ENCODE data around the gene TMEM151B. TPM values are rescaled to one million over a fixed set of nuclear protein-coding genes. Genes with fewer than 3 reads are reported as not detected.
A peak's percentile ranks its signal among the peaks of the same experiment; 100 is the strongest.

The TMEM151B gene
- 0.20 TPM in 1 of 2 replicates, not detected in the other for total RNA-seq (2014; rRNA removed; shearing (Covaris generic); ENCODE audit: low replicate concordance)

DNA sequence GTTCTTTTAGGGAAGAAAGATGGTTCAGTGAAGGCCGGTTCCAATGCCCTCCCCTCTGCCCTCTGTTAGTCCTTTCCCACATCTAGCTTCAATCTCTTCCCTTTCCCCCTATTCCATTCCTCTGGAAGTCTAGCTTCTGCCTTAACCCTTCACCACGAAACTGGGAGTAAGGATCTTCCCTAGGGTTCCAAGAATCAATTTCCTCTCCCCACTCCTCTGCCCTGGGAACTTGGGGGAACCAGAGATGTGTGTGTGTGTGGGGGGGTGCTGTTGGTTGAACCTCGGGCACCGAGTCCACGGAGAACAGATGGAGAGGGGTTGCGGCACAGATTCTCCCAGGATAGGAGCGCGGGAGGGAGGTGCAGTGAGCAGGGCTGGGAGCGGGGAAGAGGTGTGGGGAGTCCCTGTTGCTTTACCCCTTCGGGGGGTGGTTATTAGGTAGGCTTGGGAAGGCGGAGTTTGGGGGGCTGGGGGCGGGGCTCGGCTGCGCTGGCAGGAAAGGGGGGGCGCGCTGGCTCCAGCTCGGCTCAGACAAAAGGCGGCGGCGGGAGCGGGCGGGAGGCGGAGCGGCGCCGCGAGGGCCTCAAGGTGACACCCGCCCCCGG, at the start of gene TMEM151B:
TSS of gene TMEM151B (plus strand) at position 530 of the 605 bp plus-strand sequence. CDS start 293 bp downstream, outside the sequence.
- Histone ChIP-seq H3K36me3 (no peaks in the 10 kb centered on the region), H3K9me3 (no peaks in the 10 kb centered on the region), H3K27me3 (peaks cover 42% of the 10 kb centered on the region), H3K4me3 (no peak within 1 kb of the TSS; the same call in 1 of the 2 replicates)
- DNase-seq: no peak

DNA sequence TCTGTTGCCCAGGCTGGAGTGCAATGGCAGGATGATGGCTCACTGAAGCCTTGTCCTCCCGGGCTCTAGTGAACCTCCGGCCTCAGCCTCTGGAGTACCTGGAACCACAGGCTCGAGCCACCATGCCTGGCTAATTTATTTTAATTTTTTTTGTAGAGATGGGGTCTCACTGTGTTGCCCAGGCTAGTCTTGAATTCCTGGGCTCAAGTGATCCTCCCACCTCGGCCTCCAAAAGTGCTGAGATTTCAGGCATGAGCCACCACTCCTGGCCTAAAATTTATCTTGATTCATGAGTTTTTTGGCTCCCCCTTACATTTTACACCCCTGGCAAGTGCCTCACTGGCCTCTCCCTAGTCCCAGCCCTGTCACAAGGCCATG, 49.3 kb upstream of the TMEM151B start:
- Histone ChIP-seq H3K36me3 (peaks cover 5% of the 10 kb centered on the region), H3K9me3 (no peaks in the 10 kb centered on the region), H3K27me3 (no peaks in the 10 kb centered on the region), H3K4me3 (no peak overlapping the region)
- no peak for DNase-seq

DNA sequence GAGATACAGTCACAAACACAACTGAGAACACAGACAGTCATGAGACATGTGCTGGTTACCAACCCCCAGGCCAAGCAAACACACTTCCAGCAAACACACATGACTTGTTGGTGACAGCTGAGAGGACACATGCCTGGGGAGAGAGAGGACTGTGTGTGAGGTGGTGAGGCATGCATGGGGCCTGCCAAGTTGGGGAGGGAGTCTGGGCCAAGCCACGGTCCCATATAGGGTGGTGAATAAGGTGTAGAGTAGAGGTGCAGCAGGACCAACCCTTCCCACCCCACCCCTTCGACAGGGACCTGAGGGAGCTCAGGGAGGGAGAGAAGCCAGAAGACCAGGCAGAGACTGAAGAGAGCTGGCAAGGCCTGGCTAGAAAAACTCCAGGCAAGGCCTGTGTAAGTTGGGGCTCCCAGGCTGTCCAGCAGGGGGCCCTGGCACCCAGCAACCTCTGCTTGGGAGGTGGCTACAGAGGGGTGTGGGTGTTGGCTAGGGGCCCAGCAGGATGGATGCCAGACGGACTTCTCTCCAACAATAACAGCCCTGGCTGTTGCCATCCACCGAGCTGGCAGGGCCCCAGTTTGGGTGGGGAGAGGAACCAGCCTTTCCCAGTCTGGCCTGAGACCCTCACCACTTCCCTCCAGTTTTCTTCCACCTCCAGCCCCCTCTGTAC, 48.8 kb upstream of the TMEM151B start:
- DNase-seq: peak; percentile 100
- Histone ChIP-seq H3K9me3 (no peaks in the 10 kb centered on the region), H3K27me3 (no peaks in the 10 kb centered on the region), H3K4me3 (no peak overlapping the region), H3K36me3 (peaks cover 10% of the 10 kb centered on the region)

DNA sequence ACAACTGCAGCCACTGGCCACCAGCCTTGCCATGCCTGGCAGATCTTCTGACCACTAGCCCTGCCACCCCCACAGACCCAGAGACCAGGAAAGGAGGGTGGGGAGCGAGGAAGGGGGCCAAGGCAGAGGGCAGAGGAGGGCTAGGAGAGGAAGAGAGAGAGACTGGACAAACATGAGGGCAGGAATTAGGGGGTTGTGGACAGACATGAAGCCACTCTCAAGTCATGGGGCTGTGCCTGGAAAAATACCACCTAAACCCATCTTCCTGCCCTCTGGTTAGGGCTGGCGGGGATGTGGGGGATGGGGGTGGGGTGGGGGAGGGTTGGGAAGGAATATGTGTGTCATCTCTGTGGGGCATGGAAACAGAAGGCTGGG, 48.3 kb upstream of the TMEM151B start:
- DNase-seq: no peak
- Histone ChIP-seq H3K9me3 (no peaks in the 10 kb centered on the region), H3K27me3 (no peaks in the 10 kb centered on the region), H3K36me3 (peaks cover 15% of the 10 kb centered on the region), H3K4me3 (no peak overlapping the region)

DNA sequence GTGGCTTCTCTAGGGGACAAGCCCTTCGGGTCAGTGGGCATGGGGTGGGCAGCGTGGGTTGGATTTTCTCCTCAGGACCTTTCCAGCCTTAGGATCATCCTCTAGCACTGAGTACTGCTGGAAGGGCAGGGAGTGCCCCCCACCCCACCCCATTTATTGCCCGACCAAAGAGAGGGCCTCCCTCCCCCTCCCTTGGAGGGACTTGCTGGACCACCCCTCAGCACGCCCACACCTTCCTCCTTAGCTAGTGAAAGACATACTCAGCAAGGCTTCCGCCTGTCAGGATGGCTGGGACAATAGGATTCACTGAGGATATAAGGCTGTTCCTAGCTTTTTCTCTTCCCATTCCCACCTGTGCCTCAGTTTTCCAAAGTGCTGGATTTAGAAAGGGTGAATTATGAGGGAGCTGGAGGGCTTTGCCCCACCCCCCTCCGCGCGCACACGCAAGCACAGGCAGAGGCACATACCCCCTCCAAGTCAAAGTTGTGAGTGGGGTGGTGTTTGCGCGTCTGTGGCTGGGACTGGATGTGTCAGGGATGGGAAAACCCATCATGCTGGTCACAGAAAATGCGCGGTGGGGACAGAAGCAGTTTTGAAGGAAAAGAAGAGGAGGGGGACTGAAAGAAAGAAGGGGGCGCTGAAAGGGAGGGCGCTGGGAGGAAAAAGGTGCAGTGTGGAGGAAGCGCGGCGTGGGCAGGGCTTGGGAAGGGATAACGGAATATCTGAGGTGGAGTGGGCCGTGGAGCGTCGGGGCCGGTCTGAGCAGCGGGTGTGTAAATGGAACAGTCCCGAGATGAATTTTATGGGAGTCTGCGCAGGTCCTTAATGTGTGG, 47.5 kb upstream of the TMEM151B start:
- peaks cover 23% of the 10 kb centered on the region for H3K36me3 ChIP-seq
- H3K9me3 ChIP-seq: no peaks in the 10 kb centered on the region
- no peak for DNase-seq
- H3K4me3 ChIP-seq: peak overlapping the region; percentile 60
- no peaks in the 10 kb centered on the region for H3K27me3 ChIP-seq

DNA sequence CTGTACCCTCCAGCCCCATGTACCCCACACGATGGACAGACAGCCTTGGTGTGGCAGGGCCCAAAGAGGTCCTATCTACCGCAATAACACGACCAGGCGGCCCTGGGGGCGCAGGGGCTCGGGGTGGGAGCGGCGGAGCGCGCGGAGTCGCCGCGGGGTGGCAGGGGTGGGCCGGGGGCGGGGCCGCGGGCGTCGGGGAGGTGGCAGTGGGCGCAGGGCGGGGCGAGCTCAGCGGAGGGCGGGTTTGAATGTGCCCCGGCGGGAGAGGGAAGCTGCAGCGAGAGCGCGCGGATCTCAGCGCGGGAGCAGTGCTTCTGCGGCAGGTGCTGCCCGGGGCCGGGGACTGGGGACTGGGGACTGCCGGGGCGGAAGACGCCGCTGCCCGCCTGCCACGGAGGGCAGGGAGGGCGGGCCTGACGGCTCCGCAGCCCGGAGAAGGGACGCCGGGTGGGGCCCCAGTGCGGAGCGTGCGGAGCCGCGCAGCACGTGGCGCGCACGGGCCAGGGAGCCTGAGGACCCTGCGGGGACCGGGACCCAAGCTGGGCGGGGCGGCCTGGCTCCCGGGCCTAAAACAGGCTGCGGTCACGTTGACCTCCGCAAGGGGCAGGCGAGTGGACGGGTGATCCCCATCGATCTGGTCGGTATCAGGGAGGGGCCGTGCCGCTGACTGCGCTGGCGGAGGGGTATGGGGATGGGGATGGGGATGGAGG, 46.8 kb upstream of the TMEM151B start, which contains the start of gene SLC29A1:
TSS of gene SLC29A1 (plus strand) at position 277 of the 710 bp plus-strand sequence. CDS start 3,719 bp downstream, outside the sequence.
- Histone ChIP-seq H3K27me3 (no peaks in the 10 kb centered on the region), H3K9me3 (no peaks in the 10 kb centered on the region), H3K4me3 (peak within 1 kb of the TSS; percentile 60), H3K36me3 (peaks cover 31% of the 10 kb centered on the region)
- peak; percentile 98 for DNase-seq

DNA sequence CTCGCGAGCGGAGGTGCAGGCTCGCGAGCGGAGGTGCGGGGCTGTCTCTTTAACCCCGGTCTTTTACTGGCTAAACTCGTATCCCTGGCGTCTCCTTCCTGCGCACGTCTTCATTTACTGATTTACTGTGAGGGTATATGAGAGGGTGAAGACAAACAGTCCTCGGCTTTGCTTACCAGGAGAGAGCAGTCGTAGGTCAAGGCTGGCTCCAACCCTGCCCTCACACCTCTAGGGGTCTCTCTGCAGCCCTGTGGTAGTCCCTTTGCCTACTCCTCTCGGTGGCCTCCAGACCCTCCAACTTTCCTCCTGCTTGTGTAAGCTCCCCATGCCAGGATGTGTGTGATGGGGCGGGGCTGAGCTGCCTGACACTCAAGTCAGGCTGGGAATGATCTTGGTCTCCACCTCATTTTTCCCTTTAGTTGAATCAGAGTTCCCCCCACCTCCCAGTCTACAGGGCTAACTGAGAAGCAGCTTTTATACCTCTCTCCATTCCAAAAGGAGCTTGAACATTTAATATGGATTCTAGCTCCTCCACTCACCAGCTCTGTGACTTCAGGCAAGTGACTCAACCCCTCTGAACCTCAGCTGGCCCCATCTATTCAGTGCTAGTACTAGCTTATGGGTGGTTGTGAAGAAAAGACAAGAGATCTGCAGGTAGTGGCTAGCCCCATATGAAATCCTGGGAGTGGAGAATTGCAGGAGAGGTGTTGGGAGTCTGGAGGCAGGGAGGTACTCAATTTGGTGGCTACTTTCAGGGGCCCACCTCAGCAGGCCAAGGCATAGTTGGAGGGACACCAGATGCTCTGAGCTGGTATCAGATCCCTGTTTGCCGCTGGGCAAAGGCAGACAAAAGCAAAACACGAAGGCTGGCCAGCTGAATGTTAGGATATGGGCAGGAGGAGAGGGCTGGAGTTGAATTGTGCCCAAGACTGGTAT, 46.0 kb upstream of the TMEM151B start:
- DNase-seq: peak; percentile 89

DNA sequence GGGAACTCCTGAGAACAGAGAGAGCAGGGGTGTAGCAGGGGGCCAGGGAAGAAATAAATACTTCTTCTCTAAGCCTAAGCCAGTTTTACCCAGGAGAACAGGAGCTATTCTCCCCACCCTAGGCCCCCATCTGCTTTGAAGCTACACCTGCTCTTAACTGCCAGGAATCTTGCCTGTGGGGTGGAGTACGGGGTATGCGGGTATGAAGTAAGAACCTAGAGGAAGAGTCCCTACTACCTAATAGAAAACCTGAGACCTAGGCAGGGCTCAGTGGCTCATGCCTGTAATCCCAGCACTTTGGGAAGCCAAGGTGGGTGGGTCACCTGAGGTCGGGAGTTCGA, 45.3 kb upstream of the TMEM151B start:
- DNase-seq: no peak
- Histone ChIP-seq H3K27me3 (no peaks in the 10 kb centered on the region), H3K9me3 (no peaks in the 10 kb centered on the region), H3K36me3 (peaks cover 45% of the 10 kb centered on the region), H3K4me3 (peak overlapping the region; percentile 60)

More for the DNA sequence above, 46.0 kb upstream of the TMEM151B start:
- H3K27me3 ChIP-seq: no peaks in the 10 kb centered on the region
- peak overlapping the region; percentile 60 for H3K4me3 ChIP-seq
- H3K9me3 ChIP-seq: no peaks in the 10 kb centered on the region
- H3K36me3 ChIP-seq: peaks cover 39% of the 10 kb centered on the region

DNA sequence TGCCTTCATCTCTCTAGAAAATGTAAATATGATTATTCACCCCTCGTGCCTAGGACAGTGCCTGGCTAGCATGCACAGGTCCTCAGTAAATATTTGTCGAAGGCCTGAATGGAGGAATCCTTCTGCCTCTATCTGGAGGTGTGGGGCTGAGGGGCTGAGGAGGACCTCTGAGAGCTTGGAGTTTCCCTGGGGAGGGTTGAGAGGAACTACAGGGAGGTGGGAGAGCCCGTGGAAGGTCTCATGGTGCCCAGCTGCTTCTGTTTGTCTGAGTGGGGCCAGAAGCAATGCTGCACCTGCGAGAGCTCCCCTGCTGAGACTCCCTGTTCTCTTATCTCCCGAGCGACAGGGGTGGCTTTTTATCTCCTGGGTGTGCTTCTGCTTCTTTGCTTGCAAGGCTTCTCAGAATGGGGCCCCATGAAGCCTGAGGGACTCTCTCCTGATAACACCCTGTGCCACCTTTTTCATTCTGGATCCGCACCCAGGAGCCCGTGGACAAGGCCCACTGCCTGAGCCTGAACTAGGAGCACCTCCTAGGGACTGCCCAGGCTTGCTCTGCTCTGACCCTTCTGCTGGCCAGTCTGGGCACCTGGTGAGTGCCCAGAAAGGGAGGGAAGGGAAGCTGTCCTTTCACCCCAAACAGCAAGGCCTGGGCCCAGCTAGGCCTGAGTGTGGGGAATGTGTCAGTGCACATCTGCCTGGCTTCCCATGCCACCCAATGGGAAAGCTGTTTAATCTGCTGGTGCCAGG, 44.5 kb upstream of the TMEM151B start:
- H3K9me3 ChIP-seq: no peaks in the 10 kb centered on the region
- H3K4me3 ChIP-seq: no peak overlapping the region
- H3K36me3 ChIP-seq: peaks cover 53% of the 10 kb centered on the region
- H3K27me3 ChIP-seq: no peaks in the 10 kb centered on the region
- no peak for DNase-seq

DNA sequence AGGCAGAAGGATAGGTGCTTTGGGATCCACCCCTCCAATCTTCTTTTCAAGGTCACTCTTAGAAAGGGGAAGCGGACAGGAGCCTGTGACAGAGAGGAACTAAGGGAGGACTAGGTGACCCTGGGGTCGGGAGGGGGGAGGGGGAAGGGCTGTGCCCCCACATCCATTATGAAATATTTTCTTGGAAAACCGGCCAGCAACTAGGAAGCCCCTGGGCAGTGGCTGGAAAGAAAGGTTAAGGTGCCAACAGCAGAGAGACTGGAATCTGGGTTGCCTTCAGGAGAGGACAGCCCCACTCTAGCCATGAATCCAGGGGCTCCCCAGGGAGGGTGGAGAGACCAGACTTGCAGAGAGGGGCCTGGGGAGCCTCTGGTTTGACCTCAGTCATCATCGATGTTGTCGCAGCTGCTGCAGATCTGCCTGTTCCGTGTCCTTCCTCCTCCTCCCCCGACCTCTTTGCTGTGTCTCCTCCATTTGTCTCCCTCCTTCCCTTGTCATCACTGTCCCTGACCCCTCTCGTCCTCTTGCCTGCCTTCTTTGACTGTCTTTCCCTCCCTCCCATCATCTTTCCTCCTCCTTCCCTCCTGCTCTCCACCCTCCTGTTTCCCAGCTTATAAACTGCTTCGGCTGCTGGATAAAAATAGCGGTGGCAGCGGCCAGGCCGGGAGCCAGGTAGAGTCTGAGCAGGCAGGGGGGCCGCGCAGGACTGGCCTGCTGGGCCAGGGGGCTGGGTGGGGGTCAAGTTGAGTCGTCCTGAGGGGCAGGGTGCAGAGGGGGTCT, 43.7 kb upstream of the TMEM151B start:
- no peak overlapping the region for H3K4me3 ChIP-seq
- H3K27me3 ChIP-seq: no peaks in the 10 kb centered on the region
- DNase-seq: no peak

DNA sequence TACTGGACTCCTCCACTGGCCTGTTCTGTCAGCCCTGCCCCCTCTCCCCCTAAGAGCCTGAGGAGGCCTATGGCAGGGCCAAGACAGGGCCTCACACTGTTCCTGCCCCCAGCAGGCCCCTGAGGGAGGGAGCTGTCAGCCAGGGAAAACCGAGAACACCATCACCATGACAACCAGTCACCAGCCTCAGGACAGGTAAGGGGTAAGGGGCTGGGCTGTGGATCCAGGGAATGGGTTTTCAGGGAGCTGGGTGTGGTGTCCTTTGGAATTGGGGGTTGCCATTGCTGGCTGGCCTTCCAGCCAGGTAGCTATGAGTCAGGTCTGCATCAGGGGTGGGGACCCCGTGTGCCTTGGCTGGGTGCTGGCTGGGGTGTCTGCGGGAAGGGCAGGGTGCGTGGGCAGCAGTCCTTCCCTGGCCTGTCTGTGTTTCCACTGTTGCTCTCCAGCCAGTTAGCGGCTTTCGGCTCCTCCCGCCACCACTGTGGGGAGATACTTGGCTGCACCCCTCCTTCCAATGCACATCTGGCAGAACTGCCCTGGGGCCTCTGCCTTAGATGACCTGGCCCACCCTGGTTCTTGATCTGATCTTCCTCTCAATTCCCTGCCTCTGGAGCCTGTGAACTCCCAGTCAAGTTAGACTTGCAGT, 43.0 kb upstream of the TMEM151B start:
- no peak overlapping the region for H3K4me3 ChIP-seq
- H3K9me3 ChIP-seq: no peaks in the 10 kb centered on the region
- DNase-seq: no peak
- no peaks in the 10 kb centered on the region for H3K27me3 ChIP-seq
- H3K36me3 ChIP-seq: peaks cover 69% of the 10 kb centered on the region

More for the DNA sequence above, 43.7 kb upstream of the TMEM151B start:
- Histone ChIP-seq H3K36me3 (peaks cover 62% of the 10 kb centered on the region), H3K9me3 (no peaks in the 10 kb centered on the region)

DNA sequence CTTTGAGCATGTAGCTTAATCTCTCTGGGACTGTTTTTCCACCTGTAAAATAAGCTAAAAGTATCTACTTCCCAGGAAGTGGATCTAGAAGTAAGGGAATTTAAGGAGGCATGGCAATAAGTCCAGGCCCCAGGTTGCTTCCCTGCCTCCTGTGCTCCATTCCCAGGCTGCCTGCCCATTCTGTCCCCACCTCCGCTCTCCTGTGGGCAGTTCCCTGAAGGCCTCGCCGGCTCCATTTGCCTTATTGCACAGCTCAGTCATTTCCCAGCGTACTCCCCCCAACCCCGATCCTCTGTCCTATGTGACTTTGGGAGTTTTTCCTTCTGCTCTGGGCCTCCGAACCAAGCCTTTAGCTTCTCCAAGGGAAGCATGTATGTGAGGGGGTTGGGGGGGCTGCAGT, 42.2 kb upstream of the TMEM151B start:
- Histone ChIP-seq H3K9me3 (no peaks in the 10 kb centered on the region), H3K27me3 (no peaks in the 10 kb centered on the region), H3K4me3 (no peak overlapping the region), H3K36me3 (peaks cover 76% of the 10 kb centered on the region)
- no peak for DNase-seq

DNA sequence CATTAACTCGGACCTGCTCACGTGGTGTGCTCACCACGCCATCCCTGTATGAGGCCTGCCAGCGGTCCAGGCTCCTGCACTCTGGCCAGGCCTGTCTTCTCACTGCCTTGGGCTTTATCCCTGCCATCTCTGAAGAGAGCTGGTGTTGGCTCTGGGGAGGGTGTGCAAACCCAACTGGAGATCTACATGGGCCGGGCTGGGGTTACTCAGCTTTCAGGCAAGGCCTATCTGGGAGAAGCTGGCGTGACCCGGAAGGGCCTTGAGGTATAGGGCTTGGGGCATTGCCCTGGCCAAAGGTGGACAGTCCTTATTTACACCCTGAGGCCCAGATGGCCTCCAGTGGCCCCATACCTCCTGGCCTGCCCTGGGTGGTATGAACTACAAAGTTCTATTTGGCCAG, 41.8 kb upstream of the TMEM151B start:
- H3K9me3 ChIP-seq: no peaks in the 10 kb centered on the region
- H3K4me3 ChIP-seq: no peak overlapping the region
- no peak for DNase-seq
- H3K36me3 ChIP-seq: peaks cover 80% of the 10 kb centered on the region
- no peaks in the 10 kb centered on the region for H3K27me3 ChIP-seq

DNA sequence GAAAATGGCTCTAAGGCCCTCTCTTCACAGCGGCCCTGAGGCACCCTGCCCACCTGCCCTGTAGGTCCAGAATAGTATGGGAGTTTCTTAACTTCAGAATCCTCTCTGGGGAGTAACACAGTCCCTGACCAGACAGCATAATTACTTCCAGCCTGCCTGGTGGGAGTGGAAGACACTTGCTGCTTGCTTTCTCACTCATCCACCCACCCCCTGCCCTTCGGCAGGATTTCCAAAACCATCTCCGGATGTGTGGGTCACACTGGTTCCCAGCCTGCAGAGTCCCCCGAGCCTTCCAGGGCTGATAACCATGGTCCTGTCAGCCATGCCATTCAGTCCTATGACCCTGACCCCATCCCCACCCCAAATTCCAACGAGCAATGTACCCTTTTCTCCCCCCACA, 41.4 kb upstream of the TMEM151B start:
- H3K4me3 ChIP-seq: no peak overlapping the region
- no peak for DNase-seq
- H3K27me3 ChIP-seq: no peaks in the 10 kb centered on the region
- H3K9me3 ChIP-seq: no peaks in the 10 kb centered on the region
- peaks cover 84% of the 10 kb centered on the region for H3K36me3 ChIP-seq
